ENCODE data around the gene GABRB1.

DNA sequence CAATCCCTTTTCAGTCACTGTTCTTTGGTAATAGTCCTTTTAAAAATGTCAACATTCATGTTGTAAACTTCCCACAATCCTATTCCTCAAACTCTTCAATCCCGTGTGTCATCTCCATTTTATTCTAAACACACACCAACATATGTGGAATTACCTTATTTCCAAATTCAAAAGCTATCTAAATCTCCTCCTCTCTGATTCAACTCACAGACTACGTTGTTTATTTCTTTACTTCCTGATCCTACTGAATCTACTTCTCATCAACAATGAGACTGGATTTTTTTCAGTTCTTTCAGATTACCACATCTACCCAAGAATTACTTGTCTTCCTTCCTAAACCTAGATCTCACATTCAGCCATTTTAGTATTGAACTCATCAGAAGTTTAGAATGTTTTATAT, 188.2 kb downstream of the GABRB1 start:
- no peak for TF ChIP-seq YY1 (IDR thresholded peaks at IDR 0.05; ENCODE audit: insufficient read depth, insufficient read length)
- TF ChIP-seq ZNF274 (IDR thresholded peaks at IDR 0.05; ENCODE audit: low read depth, low read length): no peak
